ENCODE results near the gene PDGFA. TPM values are rescaled to one million over a fixed set of nuclear protein-coding genes. Genes with fewer than 3 reads are reported as not detected.
"Not testable (repeated sequence)": the region's sequence is repeated elsewhere in the genome, so short reads cannot be mapped to it uniquely, and the experiment has no call there.

Gene PDGFA
- total RNA-seq, 6 experiments from 2014 or later, result 7.1 to 8.7 (median 7.8) TPM

DNA sequence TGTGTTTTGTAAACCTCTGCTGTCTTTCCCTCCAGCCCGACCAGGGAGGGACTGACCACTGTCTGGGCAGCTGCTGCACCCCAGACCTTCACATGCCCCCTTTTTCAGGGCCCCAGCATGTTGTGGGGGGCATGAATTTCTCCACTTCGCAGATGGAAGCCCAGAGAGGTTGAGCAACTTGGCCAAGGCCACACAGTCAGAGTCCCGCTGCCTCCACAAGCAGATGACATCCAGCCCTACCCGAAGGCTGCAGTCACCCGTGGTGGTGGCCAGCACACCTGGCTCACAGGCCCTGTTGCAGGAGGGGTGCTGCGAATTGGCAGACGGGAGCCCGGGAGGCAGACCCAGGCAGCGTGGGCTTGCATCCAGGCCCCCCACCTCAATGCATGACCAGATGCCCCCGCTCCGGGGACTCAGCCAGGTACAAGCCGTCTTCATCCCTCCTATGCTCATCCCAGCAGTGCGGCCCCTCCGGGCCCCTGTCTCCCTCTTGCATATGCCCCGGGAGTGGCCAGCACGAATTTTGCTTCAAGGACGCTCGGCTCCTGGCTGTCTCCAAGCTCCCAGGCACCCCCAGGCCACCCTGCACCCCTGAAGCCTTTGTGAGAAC lies 36.0 kb upstream of the PDGFA start:
- TF ChIP-seq, protein P1, sequence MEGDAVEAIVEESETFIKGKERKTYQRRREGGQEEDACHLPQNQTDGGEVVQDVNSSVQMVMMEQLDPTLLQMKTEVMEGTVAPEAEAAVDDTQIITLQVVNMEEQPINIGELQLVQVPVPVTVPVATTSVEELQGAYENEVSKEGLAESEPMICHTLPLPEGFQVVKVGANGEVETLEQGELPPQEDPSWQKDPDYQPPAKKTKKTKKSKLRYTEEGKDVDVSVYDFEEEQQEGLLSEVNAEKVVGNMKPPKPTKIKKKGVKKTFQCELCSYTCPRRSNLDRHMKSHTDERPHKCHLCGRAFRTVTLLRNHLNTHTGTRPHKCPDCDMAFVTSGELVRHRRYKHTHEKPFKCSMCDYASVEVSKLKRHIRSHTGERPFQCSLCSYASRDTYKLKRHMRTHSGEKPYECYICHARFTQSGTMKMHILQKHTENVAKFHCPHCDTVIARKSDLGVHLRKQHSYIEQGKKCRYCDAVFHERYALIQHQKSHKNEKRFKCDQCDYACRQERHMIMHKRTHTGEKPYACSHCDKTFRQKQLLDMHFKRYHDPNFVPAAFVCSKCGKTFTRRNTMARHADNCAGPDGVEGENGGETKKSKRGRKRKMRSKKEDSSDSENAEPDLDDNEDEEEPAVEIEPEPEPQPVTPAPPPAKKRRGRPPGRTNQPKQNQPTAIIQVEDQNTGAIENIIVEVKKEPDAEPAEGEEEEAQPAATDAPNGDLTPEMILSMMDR (IDR thresholded peaks at IDR 0.05), result no peak
- Mint-ChIP-seq H3K27ac (no peak overlapping the region), H3K4me3 (no peak overlapping the region), H3K4me1 (ENCODE audit: low read depth) (no peaks in the 10 kb centered on the region), H3K36me3 (ENCODE audit: low read depth) (no peaks in the 10 kb centered on the region), H3K27me3 (ENCODE audit: insufficient read depth) (no peaks in the 10 kb centered on the region), H3K9me3 (peaks cover 6% of the 10 kb centered on the region; the same call in 1 of the 2 replicates)
- no peak for DNase-seq

DNA sequence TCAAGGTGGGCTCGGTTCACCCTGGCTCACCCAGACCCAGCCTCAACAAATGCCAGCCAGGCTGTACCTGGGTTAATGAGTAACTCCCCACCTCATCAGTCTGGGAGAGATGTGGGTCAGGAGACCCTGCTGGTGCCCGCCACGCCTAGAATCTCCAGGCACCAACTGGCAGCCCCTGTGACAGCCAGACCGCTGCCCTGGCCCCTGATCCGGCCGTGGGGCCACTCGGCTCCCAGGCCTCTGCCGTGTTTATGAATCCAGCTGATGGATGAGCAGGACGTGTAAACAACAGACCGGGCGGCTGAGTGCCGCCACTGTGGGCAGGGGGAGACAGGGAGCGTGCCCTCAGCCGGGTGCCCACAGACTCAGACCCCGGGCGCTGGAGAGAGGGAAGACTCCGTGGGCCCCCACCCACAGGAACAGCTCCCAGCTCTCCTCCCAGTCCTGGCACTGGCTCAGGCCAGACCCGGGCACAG lies 34.0 kb upstream of the PDGFA start:
- H3K4me1 Mint-ChIP-seq (ENCODE audit: low read depth), result no peaks in the 10 kb centered on the region
- no peak overlapping the region for H3K4me3 Mint-ChIP-seq
- H3K9me3 Mint-ChIP-seq, result peaks cover 6% of the 10 kb centered on the region; the same call in 1 of the 2 replicates
- H3K27me3 Mint-ChIP-seq (ENCODE audit: insufficient read depth), result no peaks in the 10 kb centered on the region; the same call in 1 of the 2 replicates
- no peaks in the 10 kb centered on the region for H3K36me3 Mint-ChIP-seq (ENCODE audit: low read depth)
- TF ChIP-seq, protein P1 (IDR thresholded peaks at IDR 0.05), result no peak
- no peak for DNase-seq
- H3K27ac Mint-ChIP-seq, result no peak overlapping the region

DNA sequence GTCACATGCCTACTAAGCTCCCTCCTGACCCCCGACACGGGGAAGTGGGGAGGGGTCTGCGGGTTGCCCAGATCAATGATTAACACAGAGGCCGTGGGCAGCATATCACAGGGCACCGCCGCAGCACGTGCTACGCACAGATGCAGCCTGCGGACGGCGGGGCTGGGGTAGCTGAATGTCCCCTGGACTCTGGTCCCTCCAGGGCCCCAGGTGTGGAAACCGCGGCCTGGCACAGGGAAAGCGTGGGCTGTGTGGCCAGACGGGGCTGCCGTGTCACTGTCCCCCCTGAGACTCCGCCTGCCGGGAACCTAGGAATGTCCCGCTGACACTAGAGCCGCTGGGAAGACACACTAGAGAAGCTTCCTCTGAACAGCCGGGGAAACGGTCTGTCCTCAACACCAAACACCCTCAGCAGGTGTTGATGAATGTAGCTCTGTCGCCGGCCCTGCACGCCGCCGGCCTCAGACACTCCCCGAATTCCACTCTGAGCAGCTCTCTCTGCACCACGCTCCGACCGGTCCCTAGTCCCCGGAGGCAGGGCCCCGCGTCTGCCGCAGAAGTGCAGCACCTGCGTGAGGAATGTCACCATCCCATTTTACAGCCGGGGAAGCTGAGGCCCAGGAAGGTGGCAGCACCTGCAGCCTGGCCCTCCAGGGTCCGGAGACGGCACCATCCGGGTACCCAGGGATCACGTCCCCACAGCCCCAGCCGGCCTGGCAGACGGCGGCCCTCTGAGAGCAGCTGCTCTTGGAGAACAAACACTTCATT lies 33.4 kb upstream of the PDGFA start:
- no peak overlapping the region for H3K4me3 Mint-ChIP-seq
- no peak overlapping the region for H3K27ac Mint-ChIP-seq
- no peaks in the 10 kb centered on the region for H3K4me1 Mint-ChIP-seq (ENCODE audit: low read depth)
- DNase-seq, result no peak
- no peaks in the 10 kb centered on the region; the same call in 1 of the 2 replicates for H3K27me3 Mint-ChIP-seq (ENCODE audit: insufficient read depth)
- H3K9me3 Mint-ChIP-seq, result peaks cover 6% of the 10 kb centered on the region; the same call in 1 of the 2 replicates
- TF ChIP-seq, protein P1 (IDR thresholded peaks at IDR 0.05), result no peak
- no peaks in the 10 kb centered on the region for H3K36me3 Mint-ChIP-seq (ENCODE audit: low read depth)

DNA sequence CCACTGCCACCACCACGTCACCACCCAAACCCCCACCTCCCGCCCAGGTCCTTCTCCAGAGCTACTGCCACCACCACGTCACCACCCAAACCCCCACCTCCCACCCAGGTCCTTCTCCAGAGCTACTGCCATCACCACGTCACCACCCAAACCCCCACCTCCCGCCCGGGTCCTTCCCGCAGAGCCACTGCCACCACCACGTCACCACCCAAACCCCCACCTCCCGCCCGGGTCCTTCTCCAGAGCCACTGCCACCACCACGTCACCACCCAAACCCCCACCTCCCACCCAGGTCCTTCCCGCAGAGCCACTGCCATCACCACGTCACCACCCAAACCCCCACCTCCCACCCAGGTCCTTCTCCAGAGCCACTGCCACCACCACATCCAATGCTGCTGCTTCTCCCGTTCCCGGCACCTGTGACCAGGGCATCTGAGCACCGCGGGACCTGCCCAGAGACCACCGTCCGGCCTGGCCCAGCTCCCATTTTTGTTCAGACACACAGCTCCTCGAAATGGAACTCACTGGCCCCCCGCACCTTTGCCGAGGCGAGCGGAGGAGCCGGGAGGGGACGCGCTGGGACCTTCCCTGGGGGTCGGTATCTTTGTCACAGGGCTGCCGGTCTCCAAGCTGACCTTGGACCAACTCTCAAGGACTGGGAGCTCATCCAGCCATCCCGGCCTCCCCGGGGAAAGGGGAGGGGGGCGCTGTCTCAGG lies 32.7 kb upstream of the PDGFA start:
- H3K4me1 Mint-ChIP-seq (ENCODE audit: low read depth); H3K9me3 Mint-ChIP-seq; H3K27ac Mint-ChIP-seq; DNase-seq; H3K4me3 Mint-ChIP-seq; H3K27me3 Mint-ChIP-seq (ENCODE audit: insufficient read depth); H3K36me3 Mint-ChIP-seq (ENCODE audit: low read depth): not testable (repeated sequence)

DNA sequence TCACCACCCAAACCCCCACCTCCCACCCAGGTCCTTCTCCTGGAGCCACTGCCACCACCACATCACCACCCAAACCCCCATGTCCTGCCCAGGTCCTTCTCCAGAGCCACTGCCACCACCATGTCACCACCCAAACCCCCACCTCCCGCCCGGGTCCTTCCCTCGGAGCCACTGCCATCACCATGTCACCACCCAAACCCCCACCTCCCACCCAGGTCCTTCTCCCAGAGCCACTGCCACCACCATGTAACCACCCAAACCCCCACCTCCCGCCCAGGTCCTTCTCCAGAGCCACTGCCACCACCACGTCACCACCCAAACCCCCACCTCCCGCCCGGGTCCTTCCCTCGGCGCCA lies 31.9 kb upstream of the PDGFA start:
- not testable (repeated sequence) for H3K27ac Mint-ChIP-seq; H3K9me3 Mint-ChIP-seq; H3K36me3 Mint-ChIP-seq (ENCODE audit: low read depth); DNase-seq; H3K4me3 Mint-ChIP-seq; H3K27me3 Mint-ChIP-seq (ENCODE audit: insufficient read depth)
- H3K4me1 Mint-ChIP-seq (ENCODE audit: low read depth), result peaks cover 10% of the 10 kb centered on the region

DNA sequence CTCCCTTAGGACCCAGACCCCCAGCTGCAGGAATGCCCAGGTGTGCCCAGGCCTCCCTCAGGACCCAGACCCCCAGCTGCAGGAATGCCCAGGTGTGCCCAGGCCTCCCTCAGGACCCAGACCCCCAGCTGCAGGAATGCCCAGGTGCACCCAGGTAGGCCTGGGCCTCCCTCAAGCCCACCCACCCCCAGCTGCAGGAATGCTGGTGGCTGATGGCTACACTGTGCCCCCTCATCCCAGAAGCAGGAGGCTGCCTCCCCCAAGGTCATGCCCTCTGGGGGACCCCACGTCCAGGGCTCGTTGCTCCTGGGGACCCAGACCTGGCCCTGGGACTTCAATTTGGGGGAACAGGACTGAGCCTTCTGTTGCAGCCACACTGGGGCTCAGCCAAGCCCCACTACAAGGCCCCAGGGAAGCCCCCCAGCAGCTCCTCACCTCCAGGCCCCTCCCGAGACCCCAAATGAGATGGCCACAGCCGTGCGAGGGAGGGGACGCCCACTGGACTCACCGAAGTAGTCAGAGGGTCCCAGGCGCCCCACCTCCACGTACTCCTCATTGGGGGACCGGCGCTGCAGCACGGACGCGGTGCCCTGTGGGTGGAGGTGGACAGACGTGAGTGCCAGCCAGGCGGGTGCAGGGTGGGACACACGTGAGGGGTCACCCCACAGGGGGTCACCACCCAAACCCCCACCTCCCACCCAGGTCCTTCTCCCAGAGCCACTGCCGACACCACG lies 31.4 kb upstream of the PDGFA start:
- H3K36me3 Mint-ChIP-seq (ENCODE audit: low read depth), result no peaks in the 10 kb centered on the region
- TF ChIP-seq, protein P1 (IDR thresholded peaks at IDR 0.05), result no peak

More for the DNA sequence above, 31.4 kb upstream of the PDGFA start:
- no peaks in the 10 kb centered on the region; the same call in none of the 2 replicates for H3K27me3 Mint-ChIP-seq (ENCODE audit: insufficient read depth)
- H3K4me3 Mint-ChIP-seq, result no peak overlapping the region
- no peak overlapping the region for H3K27ac Mint-ChIP-seq
- no peak for DNase-seq
- no peaks in the 10 kb centered on the region for H3K9me3 Mint-ChIP-seq
- H3K4me1 Mint-ChIP-seq (ENCODE audit: low read depth), result peaks cover 11% of the 10 kb centered on the region
